ENCODE measurements around the gene CALN1.
"Not testable (repeated sequence)": the region's sequence is repeated elsewhere in the genome, so short reads cannot be mapped to it uniquely, and the experiment has no call there.

CALN1 gene

DNA sequence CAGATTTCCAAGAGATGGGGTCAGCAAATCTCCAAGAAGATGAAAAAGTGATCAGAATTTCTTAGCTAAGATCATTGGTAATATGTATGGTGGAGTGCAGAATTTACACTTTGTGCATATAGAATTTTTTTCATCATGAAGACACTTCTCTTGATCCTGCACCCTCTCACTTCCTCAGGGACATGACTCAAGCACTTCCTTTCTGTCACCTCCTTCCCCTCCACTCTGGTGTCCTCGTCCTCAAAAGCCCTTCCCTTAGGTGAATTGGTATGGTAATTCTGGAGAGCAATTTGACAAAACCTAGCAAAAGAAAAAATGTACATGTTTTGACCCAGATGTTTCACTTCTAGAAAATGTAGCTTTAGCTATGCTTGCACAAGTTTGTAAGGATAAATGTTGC, 18.1 kb downstream of the CALN1 start:
- no peak for DNase-seq (ENCODE audit: low read depth)
- TF ChIP-seq, protein P1, sequence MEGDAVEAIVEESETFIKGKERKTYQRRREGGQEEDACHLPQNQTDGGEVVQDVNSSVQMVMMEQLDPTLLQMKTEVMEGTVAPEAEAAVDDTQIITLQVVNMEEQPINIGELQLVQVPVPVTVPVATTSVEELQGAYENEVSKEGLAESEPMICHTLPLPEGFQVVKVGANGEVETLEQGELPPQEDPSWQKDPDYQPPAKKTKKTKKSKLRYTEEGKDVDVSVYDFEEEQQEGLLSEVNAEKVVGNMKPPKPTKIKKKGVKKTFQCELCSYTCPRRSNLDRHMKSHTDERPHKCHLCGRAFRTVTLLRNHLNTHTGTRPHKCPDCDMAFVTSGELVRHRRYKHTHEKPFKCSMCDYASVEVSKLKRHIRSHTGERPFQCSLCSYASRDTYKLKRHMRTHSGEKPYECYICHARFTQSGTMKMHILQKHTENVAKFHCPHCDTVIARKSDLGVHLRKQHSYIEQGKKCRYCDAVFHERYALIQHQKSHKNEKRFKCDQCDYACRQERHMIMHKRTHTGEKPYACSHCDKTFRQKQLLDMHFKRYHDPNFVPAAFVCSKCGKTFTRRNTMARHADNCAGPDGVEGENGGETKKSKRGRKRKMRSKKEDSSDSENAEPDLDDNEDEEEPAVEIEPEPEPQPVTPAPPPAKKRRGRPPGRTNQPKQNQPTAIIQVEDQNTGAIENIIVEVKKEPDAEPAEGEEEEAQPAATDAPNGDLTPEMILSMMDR (conservative IDR thresholded peaks at IDR 0.05; ENCODE audit: low read depth, low read length), result no peak
- H3K4me3 ChIP-seq (ENCODE audit: low read length), result no peak overlapping the region

DNA sequence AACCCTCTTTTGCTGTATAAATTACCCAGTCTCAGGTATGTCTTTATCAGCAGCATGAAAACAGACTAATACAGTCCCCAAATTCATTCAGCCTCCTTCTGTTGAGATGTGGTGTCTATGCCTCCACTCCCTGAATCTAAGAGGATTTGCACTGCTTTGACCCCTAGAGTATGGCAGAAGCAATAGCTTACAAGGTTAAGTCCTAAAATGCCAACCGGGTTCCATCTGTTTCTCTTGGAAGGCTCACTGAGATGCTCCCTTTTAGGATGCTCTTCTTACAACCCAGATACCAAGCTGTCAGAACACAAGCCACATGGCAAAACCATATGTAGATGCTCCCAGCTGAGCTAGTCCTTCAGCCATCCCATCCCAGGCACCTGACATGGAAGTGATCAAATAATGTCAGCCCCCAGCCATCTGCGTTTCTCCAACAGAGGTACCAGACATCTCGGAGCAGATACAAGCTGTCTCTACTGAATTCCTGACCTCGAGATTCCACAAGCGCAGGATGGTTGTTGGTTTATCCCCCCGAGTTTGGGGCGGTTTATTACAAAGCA, 20.2 kb downstream of the CALN1 start:
- TF ChIP-seq, protein P1 (conservative IDR thresholded peaks at IDR 0.05; ENCODE audit: low read depth, low read length), result no peak
- no peak for DNase-seq (ENCODE audit: low read depth)

DNA sequence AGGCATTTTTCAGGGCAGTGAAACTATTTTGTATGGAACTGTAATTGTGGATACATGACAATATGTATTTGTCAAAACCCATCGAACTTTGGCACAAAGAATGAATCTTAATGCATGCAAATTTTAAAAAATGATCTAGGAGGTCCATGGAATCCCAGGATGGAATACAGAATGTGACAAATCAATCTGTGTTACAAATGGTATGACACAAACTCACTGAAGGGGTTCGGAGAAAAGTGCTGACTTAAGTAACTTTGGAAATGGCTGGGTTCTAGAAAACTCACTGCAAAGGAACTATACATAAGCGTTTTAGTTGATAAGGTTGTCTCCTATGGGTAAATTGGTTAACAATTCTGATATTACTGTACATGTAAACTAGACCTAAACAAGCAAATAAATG, 26.0 kb downstream of the CALN1 start:
- no peak overlapping the region for H3K4me3 ChIP-seq (ENCODE audit: low read length)
- TF ChIP-seq, protein P1 (conservative IDR thresholded peaks at IDR 0.05; ENCODE audit: low read depth, low read length), result no peak
- DNase-seq (ENCODE audit: low read depth), result no peak

More for the DNA sequence above, 20.2 kb downstream of the CALN1 start:
- no peak overlapping the region for H3K4me3 ChIP-seq (ENCODE audit: low read length)

DNA sequence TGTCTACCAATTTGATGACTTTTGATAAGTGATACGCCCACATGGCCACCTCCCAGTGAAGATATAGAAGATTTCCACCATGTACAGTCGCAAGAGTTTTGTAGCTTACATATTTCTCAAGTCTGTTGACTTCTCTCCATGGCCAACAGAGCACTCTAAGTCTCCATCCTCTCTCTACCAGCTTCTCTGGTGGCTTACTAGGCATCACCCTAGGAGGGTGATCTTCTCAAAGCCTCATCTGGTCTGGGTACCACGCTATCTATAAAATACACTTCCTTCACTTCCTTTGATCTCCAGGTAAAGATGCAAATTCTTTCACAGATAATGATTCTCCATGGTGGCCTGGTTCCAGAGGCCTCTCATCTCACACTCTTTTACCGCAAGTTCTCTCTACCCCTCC, 49.9 kb downstream of the CALN1 start:
- TF ChIP-seq, protein P1 (conservative IDR thresholded peaks at IDR 0.05; ENCODE audit: low read depth, low read length), result no peak
- no peak for DNase-seq (ENCODE audit: low read depth)
- H3K4me3 ChIP-seq (ENCODE audit: low read length), result no peak overlapping the region

DNA sequence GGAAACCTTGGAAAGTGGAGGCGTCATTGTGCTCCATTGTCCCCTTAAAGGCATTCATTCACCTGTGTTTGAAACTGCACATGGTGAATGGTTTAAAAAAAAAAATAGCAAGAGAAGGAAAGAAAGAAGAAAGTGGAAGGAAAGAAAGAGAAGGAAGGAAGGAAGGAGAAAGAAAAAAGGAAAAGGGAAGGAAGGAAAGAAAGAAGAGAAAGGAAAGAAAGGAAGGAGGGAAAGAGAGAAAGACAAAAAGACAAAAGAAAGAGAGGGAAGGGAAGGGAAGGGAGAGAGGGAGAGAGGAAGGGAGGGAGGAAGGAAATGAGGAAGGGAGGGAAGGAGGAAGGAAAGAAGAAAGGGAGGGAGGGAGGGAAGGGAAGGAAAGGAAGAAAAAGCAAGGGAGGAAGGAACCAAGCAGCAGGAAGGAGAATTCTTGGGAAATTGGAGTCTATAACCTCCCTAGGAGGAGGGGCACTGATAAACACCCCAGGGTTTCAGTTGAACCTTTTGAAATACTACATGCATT, 66.9 kb downstream of the CALN1 start:
- DNase-seq (ENCODE audit: low read depth), result no peak
- no peak overlapping the region for H3K4me3 ChIP-seq (ENCODE audit: low read length)
- TF ChIP-seq, protein P1 (conservative IDR thresholded peaks at IDR 0.05; ENCODE audit: low read depth, low read length), result no peak

DNA sequence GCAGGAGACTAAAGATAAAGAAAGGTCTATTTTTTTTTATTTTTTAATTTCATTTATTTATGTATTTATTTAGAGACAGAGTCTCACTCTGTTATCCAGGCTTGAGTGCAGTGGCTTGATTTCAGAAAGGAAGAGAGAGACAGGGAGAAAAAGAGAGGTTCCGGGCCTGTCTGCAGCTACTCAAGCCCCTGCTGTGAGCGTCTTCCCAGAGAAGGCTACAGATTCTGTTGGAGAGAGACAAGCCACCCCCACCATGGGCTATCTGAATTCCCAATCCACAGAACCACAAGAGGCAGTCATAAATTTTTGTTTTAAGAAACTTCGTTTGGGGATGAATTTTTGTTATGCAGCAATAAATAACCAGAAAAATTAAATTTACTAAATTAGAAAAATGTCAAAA, 68.1 kb downstream of the CALN1 start:
- no peak for DNase-seq (ENCODE audit: low read depth)
- H3K4me3 ChIP-seq (ENCODE audit: low read length), result no peak overlapping the region
- TF ChIP-seq, protein P1 (conservative IDR thresholded peaks at IDR 0.05; ENCODE audit: low read depth, low read length), result no peak

DNA sequence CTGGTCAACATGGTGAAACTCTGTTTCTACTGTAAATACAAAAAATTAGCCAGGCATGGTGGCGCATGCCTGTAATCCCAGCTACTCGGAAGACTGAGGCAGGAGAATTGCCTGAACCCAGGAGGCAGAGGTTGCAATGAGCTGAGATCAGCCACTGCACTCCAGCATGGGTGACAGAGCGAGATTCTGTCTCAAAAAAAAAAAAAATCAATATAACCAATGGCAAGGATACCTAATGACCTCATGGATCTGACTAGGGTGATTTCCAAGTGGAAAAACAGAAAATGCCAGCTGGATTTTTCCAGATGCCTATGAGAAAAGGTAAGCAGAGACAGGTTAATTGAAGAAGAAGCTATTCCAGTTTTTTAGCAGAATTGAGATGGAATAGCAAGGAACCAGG, 68.8 kb downstream of the CALN1 start:
- not testable (repeated sequence) for DNase-seq (ENCODE audit: low read depth); H3K4me3 ChIP-seq (ENCODE audit: low read length)

Measured in retinal pigment epithelial cell (primary cell).